Measurements from ENCODE around the gene C8G. TPM values are rescaled to one million over a fixed set of nuclear protein-coding genes. Genes with fewer than 3 reads are reported as not detected.

C8G gene
- total RNA-seq, 2 donors from 2014 or later = not detected

GRCh38 chr9:136981588-136982231, 36.7 kb downstream of the C8G start:
- Histone ChIP-seq H3K9me3 (no peaks in the 10 kb centered on the region), H3K27ac (no peak overlapping the region), H3K4me1 (ENCODE audit: control insufficient read depth in 1 of 2, low read depth in 2 of 2) (peaks cover 0 to 17% of the 10 kb centered on the region in 2 donors), H3K36me3 (no peaks in the 10 kb centered on the region), H3K27me3 (replicated peaks; ENCODE audit: insufficient read depth) (peaks cover 8% of the 10 kb centered on the region), H3K4me3 (no peak overlapping the region)
- no peak for DNase-seq (ENCODE audit: low spot score)
- ATAC-seq (ENCODE audit: insufficient number of reproducible peaks, low FRiP score, low read depth) = no peak
- TF ChIP-seq, protein P1, sequence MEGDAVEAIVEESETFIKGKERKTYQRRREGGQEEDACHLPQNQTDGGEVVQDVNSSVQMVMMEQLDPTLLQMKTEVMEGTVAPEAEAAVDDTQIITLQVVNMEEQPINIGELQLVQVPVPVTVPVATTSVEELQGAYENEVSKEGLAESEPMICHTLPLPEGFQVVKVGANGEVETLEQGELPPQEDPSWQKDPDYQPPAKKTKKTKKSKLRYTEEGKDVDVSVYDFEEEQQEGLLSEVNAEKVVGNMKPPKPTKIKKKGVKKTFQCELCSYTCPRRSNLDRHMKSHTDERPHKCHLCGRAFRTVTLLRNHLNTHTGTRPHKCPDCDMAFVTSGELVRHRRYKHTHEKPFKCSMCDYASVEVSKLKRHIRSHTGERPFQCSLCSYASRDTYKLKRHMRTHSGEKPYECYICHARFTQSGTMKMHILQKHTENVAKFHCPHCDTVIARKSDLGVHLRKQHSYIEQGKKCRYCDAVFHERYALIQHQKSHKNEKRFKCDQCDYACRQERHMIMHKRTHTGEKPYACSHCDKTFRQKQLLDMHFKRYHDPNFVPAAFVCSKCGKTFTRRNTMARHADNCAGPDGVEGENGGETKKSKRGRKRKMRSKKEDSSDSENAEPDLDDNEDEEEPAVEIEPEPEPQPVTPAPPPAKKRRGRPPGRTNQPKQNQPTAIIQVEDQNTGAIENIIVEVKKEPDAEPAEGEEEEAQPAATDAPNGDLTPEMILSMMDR (IDR thresholded peaks at IDR 0.05) = no peak

GRCh38 chr9:136982232-136983051, 37.4 kb downstream of the C8G start, which contains the start of gene LCNL1:
Gene LCNL1, plus strand, starts transcription at chr9:136982993. Its CDS starts 594 bp downstream, at chr9:136983587.
- Histone ChIP-seq H3K4me1 (ENCODE audit: control insufficient read depth in 1 of 2, low read depth in 2 of 2) (peaks cover 0 to 15% of the 10 kb centered on the region in 2 donors), H3K27me3 (replicated peaks; ENCODE audit: insufficient read depth) (peaks cover 8% of the 10 kb centered on the region), H3K27ac (no peak within 1 kb of the TSS), H3K9me3 (no peaks in the 10 kb centered on the region), H3K36me3 (no peaks in the 10 kb centered on the region), H3K4me3 (no peak within 1 kb of the TSS)
- TF ChIP-seq, protein P1 (IDR thresholded peaks at IDR 0.05) = no peak
- ATAC-seq (ENCODE audit: insufficient number of reproducible peaks, low FRiP score, low read depth) (no peak), DNase-seq (ENCODE audit: low spot score) (no peak)

DNA sequence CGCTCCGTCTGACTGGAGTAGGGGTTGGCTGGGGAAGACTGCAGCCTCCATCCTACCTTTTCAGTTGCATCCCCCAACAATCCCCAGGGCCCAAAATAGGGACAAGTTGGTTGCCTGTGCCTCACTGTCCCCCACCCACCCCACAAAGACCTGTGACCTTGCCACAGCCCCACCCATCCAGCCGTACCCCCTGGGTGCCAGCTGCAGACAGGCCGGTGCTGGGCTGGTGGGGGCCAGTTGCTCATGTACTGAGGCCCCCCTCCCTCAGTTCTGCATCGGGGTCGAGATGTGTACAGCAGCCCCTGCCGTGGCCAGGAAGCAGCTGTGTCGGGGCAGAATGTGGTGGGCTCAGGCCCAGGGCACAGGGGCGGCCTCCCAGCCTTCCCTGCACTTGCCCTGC, 38.1 kb downstream of the C8G start:
- no peak overlapping the region for H3K27ac ChIP-seq
- H3K4me3 ChIP-seq = no peak overlapping the region
- H3K4me1 ChIP-seq (ENCODE audit: control insufficient read depth in 1 of 2, low read depth in 2 of 2) = peaks cover 0 to 8% of the 10 kb centered on the region in 2 donors
- ATAC-seq (ENCODE audit: insufficient number of reproducible peaks, low FRiP score, low read depth) (no peak), DNase-seq (ENCODE audit: low spot score) (no peak)
- H3K36me3 ChIP-seq = no peaks in the 10 kb centered on the region
- H3K9me3 ChIP-seq = no peaks in the 10 kb centered on the region
- TF ChIP-seq, protein P1 (IDR thresholded peaks at IDR 0.05) = no peak
- peaks cover 8% of the 10 kb centered on the region for H3K27me3 ChIP-seq (replicated peaks; ENCODE audit: insufficient read depth)

GRCh38 chr9:136983656-136984314, 38.7 kb downstream of the C8G start:
- ATAC-seq (ENCODE audit: insufficient number of reproducible peaks, low FRiP score, low read depth) = no peak
- no peaks in the 10 kb centered on the region for H3K9me3 ChIP-seq

More at GRCh38 chr9:136983656-136984314, 38.7 kb downstream of the C8G start:
- Histone ChIP-seq H3K27me3 (replicated peaks; ENCODE audit: insufficient read depth) (peaks cover 8% of the 10 kb centered on the region), H3K27ac (no peak overlapping the region), H3K4me1 (ENCODE audit: control insufficient read depth in 1 of 2, low read depth in 2 of 2) (peaks cover 0 to 7% of the 10 kb centered on the region in 2 donors), H3K36me3 (no peaks in the 10 kb centered on the region), H3K4me3 (no peak overlapping the region)
- DNase-seq (ENCODE audit: low spot score) = no peak
- TF ChIP-seq, protein P1 (IDR thresholded peaks at IDR 0.05) = no peak

All from thoracic aorta (tissue), 2 donors.